Fibroblast of skin of right biceps (primary cell): ENCODE measurements around the gene PHLPP2.

ENCODE experiments used
- DNase-seq: peaks from one replicate; pipeline ENCODE4 v3.0.0-alpha.2; 2013

Gene PHLPP2

GRCh38 chr16:71670537-71670936 lies 54.0 kb downstream of the PHLPP2 start:
- DNase-seq = no peak

- DNase-seq = no peak
Observed at GRCh38 chr16:71669926-71670536, 54.5 kb downstream of the PHLPP2 start.

GRCh38 chr16:71666928-71667707 lies 57.4 kb downstream of the PHLPP2 start:
- DNase-seq = no peak

GRCh38 chr16:71666264-71666663 lies 58.2 kb downstream of the PHLPP2 start:
- DNase-seq = no peak

- no peak for DNase-seq
Observed at GRCh38 chr16:71659471-71659870, 65.0 kb downstream of the PHLPP2 start.

DNA sequence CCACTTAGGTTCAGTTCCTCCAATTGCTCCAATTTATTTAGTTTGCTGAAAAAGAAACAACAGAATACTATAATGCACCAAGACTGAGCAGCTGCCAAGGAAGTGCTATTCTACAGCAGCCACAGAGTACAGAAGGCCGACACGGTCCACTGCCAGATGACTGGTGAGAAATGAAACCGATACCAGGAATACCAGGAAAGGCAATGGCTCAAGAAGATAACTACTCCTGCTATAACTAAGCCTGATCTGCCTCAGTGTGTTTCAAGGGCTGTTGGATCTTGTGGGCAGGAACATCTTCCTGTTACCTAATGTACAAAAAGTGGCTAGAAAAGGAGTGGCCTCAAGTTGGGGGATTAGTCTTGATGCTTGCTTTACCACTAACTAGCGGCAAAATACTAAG lies 65.7 kb downstream of the PHLPP2 start:
- no peak for DNase-seq

- no peak for DNase-seq
Observed at GRCh38 chr16:71649704-71650103, 74.8 kb downstream of the PHLPP2 start.

DNA sequence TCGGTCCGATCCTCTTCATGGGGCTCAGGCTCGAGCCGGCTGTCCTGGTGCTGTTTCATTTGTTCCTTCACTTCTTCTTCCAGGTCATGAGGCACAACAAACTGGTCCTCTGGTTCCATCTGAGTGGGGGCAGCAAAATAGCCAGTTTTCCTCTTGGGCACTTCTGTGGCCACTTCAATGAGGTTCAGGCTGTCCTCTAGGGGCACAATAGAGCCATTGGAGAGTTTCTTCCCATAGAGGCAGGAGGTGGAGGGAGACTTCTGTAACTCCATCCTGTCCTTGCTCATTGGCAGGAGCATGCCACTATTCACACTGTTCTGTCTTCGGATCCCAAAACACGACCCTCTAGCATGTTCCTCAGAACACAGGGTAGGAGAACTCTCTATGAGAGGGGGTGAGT lies 75.6 kb downstream of the PHLPP2 start:
- no peak for DNase-seq

DNA sequence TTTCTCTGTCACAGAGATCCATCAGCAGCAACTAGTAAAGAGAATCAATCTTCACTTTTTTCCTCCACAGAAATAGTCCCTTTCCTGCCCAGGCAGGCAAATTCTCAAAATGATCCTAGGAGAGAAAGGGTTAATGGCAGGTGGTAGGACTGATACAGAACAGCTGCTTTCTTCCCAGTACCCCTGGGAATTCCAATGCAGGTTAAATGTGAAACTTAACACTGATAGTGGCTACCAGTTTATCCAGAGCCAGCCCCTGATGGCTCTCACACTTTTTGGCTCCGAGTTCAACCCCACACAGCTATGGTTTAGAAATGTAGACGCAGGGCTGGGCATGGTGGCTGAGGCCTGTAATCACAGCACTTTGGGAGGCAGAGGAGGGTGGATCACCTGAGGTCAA lies 76.3 kb downstream of the PHLPP2 start:
- DNase-seq = no peak

- DNase-seq = no peak
Observed at GRCh38 chr16:71647391-71647790, 77.1 kb downstream of the PHLPP2 start.

GRCh38 chr16:71645450-71645849 lies 79.1 kb downstream of the PHLPP2 start:
- DNase-seq = peak; percentile 33

DNA sequence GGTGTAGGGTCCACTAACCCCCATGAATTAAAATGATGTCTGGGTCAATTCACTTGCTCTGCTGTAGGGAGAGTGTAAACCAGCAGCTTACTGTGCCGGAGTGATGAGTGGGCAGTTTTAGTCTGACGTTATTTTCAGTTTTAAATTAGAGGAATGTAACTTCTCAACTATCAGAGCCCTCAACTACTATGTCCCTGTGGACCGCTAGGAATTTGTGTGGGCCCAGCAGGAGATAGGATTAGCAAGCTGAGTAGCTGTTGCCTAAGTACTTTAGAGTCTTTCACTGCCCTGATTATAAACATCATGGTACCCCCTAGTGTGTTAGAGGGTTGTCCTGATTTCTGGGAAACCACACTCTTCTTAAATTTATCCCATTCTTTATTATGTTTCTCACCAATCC lies 87.1 kb downstream of the PHLPP2 start:
- peak; percentile 83 for DNase-seq

DNA sequence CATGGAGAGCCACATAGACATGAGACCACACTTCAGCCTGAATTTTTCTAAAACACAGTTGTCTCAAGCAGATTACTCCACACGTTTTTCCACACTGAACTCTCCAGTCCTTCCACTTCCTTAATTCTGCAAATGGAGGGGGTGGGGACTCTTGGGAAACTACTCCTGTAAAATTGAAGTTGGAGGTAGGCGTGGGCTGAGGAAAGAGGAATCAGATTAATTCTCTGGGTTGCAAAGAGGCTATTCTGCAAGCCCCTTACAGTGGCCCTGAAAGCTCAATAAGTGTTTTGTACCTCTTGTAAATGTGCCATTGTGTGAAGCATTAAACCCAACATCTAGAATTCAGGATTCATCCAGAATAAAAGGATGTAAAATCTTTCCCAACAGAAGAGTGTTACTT lies 88.9 kb downstream of the PHLPP2 start:
- DNase-seq = no peak

- no peak for DNase-seq
Observed at GRCh38 chr16:71631776-71632175, 92.7 kb downstream of the PHLPP2 start.

DNA sequence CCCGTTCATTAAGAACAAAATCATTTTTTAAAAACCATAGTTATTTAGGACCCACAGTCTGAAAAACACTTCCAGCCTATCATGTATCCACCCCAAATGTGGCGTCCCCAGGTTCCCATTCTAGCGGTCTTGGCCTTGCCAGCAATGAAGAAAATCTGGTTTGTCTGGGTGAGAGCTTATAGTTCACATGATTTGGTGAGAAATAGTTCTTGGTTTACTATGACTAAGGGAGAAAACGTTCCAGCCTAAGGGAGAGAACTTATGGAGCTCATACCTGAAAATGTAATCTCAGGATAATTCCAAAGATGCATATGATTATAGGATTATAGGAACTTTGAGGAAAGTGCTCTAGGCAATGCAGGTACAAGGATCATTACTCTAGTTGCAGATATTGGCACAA lies 93.7 kb downstream of the PHLPP2 start:
- no peak for DNase-seq

DNA sequence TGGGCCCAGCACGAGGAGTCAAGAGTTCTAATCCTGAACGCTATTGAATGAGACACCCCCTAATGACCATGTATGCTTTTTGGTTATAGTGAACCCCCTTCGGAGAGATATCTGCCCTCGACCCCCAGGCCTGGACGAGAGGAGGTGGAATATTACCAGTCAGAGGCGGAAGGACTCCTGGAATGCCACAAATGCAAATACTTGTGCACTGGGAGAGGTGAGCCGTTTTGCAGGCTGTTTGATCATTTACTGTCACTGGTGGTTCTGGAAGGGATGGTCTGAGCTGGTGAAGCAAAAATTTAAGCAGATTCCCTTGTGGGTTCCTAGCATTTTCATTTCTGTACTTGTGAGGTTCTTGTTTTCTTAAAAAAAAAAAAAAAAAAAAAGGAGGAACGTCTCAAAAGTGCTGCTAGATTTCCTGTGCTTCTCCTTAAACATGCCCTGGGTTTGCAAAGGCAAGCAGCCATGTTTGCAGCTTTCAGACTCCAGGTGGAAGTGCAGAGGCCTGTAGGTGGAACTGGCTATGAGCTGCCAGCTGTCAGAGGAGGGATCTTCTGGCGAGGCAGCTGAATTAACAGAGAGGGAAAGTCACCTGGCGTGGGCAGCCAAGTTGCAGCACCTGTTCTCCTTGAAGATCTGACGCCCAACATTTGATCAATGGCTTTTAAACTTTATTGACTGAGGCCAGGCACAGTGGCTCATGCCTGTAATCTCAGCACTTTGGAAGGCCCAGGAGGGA lies 95.1 kb downstream of the PHLPP2 start:
- no peak for DNase-seq

- peak; percentile 66 for DNase-seq
Observed at GRCh38 chr16:71628810-71629209, 95.7 kb downstream of the PHLPP2 start.

- DNase-seq = no peak
Observed at GRCh38 chr16:71627731-71628181, 96.7 kb downstream of the PHLPP2 start.

- no peak for DNase-seq
Observed at GRCh38 chr16:71626858-71627213, 97.7 kb downstream of the PHLPP2 start.

GRCh38 chr16:71626018-71626857 lies 98.3 kb downstream of the PHLPP2 start, which contains the start of gene MARVELD3:
TSS of gene MARVELD3 (plus strand) at chr16:71626184. CDS start at chr16:71626230, 46 bp downstream.
- DNase-seq = no peak

GRCh38 chr16:71625113-71625850 lies 99.2 kb downstream of the PHLPP2 start:
- DNase-seq = no peak

DNA sequence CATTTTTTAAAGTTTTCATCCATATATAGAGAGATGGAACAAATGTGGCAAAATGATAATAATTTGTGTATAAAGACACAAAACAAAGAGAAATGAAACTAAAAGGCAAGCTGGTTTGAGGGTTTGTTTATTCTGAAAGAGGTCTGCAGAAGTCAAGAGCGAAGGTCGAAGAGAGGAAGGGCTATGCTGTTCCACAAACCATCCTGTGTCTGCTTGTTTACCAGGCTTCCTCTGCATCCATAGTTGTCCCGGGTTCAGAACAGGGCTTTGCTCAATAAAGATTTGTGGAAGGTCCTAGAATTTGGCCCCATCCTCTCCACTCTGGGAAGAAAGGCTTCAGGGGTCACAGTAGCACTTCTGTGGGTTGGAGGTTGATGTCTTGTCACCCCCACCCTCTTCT lies 100.9 kb downstream of the PHLPP2 start:
- no peak for DNase-seq
